Fibroblast of the conjunctiva (primary cell): ENCODE results near the gene BOD1.

ENCODE experiments used
- DNase-seq: peaks from one replicate; pipeline ENCODE4 v3.0.0-alpha.2; 2010; ENCODE audit warnings: low read depth

The BOD1 gene

DNA sequence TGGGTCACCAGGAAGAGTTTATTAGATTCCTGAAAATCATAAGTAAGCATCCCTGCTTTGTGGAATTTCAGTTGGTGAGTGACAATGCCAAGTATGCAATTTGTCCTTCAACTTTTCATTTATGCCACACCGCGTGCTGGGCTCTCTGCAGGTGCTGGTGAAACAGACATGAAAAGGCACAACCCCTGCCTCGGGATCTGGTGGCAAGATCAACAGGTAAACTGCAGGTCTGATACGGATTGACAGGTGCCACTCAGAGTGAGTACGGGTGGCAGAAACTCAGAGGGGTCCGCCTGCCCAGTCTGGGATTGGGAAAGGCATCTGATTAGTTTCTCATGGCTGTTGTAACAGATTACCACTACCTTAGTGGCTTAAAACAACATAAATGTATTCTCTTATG is 40.5 kb downstream of the BOD1 start:
- DNase-seq, result no peak

DNA sequence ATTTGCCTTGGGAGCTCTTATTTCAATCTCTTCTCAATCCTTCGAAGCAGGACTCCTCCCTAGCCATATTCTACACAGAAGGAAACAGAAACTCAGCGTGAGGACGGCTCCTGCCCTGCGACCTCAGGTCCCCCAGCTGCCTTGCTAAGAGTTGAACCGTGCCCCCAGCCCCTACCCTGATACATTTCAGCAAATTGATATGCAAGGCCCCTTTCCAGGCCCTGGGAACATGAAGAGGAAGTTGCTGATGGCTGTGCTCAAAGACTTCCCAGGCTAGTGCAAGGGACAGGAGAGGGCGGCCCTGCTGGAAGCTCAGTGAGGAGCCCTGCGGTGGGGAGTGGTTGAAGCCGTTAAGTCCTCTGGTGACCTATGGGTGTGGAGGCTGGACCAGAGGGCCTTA is 41.5 kb downstream of the BOD1 start:
- DNase-seq, result no peak

DNA sequence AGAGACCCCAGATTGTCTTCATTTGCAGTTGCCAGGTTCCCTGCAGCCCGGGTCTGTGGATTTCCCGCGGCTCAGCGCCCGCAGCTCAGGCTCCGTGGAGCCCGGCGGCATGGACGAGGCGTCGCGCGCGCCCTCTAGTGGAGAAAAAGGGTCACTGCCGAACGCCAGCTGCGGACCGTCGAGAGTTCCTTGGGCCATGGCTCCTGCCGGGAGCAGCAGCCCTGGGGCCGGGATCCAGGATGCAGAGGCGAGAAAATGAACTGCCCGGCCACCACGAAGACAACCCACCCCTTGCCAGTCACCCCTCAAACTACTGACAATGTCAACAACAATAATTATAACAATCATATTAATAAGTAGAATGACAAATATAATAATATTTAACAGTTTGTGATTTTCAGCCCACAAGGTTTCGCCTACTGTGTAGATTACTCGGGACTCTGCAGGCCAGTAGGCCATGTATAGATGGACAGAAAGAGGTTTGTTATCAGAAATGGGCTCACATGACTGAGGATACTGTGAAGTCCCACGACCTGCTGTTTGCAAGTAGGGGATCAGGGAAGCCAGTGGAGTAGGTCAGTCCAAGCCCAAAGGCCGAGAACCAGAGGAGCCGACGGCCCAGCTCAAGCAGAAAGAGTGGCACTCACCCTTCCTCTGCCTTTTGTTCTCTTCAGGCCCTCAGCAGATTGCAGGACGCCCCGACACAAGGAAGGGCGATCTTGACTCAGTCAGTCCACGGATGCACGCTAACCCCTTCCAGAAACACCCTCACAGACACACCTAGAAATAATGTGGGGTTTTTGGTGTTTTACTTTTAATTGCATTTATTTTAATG is 43.1 kb downstream of the BOD1 start:
- DNase-seq, result peak; percentile 32

DNA sequence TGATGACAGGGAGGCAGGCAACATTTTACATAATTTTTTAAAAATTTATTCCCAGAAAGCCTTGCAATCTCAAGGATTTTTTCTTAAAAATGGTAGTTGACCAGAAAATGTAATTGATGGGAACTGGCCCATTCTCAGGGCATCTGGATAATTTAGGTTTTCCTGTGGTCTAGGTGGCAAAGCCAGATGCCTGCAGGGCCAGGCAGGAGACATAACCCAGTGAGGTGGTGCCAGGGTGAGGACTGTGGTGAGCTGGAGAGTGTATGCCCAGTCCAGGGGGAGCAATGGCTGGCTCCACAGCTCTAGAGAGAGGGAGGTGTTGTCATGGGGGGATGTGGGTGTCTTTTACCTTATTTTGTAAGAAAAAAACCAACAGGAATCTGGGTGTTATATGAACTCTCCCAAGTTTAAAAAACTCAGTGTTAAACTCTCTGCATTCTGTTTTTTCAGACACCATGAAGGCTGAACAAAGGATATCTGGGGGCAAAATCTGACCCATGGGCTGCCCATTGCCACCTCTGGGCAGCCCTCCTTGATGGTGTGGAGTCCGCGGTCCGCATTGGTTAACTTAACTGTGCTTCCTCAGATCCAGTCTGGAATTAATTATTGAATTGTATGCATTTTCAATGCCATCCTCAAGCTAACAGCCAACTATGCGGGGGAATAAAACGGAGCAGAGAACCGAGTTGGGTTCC is 43.9 kb downstream of the BOD1 start:
- DNase-seq, result no peak

DNA sequence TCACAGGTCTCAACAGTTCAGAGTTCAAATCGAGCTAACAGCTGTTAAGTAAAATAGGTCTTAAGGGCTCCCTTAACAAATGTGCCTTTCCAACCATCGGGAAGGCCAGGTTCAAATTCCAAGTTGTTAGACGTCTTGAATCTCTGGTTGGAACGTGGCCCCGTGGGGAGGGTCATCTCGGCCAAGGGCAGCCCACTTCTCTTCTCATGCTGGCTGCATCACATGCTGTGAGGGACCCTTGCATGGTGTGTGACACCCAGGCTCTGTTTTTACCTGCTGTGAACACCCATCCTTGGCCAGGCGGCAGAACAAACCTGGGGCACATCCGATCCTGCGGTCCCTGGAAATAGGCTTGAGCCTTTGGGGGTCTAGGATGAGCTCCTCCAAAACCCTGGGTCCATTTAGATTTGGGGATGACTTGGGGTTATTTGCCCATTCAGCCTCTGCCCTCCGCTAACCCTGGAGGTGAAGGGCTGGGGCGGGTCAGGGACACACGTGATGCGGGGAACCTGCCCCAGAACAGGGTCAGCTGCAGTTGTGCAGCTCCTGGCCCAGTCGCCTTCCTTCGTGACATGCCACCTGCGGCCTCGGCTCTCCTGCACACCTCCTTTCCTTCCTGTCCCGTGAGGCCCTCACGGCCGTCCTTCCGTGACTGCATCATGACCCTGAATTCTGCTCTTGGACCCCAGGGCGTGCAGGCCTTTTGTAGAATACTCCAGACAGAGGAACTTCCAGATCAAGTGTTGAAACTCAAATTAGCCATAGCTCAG is 45.9 kb downstream of the BOD1 start:
- no peak for DNase-seq

DNA sequence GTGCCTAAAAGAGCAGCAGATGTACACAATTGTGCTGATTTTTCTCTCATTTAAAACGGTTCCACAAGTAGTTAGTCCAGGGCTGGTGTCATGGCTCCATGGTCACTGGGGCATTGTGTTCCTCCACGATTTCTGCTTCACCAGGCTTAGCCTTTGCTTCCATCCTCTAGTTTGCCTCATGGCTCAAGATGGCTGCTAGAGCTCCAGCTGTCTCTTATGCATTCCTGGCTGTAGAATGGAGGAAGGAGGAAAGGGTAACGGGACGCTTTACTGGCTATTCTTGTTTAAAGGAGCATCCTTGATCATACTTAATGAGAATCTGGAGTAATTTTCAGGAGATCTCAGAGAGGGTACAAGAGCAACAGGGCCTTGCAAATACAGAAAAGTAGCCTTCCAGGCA is 47.7 kb downstream of the BOD1 start:
- no peak for DNase-seq

DNA sequence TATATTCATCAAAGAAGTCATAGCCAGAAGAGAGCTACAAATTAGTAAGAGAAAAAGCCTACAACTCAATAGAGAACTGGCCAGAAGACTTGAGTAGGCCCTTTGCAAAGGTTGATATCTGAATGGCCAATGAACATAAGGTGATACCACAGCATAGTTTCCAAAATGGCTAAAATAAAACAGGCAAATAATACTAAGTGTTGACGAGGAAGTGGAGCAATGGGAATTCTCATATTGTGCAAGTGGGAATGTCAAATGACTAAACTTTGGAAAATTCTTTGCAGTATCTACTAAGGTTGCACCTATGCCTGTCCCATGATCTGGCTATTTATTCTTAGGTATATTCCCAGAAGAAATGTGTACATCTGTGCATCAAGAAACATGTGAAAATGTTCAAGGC is 48.3 kb downstream of the BOD1 start:
- no peak for DNase-seq

DNA sequence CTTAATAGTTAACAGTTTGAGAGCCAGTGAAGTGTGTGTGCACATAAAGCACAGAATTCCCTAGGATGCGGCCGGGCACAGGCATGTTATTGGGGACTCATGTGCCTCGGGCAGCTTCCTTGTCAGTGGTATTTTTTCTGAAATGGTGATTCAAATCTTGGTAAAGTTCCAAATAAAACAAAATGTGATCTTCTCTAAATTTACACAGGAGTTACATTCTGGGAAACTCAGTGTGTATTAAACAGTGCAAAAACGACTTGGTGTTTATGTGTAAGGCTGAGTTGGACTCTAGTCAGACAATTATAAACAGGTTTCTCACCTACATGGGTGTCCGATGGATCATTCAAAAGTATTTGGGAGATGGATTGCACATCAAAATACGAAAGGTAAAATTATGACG is 48.9 kb downstream of the BOD1 start:
- DNase-seq, result no peak

DNA sequence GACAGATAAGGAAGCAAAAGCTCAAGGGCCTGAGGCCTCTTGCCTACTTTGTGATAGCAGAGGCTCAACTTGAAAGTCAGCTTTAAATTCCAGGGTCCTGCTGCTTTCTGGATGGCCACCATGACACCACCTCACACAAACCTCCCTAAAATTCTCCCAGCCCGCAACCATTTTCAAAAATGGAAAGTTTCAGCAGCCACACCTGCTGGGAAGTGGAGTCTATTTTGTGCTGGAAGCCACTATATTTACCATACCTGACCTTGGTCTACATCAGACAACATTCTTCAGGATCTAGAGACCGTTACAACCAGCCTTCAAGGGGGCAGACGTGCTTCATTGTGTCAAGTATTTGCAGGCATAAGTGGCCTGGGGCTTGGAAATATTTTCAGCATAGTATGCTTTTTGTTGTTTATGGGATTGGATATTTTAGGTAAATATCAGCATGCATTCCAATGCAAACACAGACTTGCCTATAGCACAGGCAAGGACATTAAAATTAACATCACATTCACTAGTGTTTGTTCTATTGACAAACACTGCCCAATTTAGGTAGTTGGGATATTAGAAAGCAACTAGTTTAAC is 50.9 kb downstream of the BOD1 start:
- no peak for DNase-seq

DNA sequence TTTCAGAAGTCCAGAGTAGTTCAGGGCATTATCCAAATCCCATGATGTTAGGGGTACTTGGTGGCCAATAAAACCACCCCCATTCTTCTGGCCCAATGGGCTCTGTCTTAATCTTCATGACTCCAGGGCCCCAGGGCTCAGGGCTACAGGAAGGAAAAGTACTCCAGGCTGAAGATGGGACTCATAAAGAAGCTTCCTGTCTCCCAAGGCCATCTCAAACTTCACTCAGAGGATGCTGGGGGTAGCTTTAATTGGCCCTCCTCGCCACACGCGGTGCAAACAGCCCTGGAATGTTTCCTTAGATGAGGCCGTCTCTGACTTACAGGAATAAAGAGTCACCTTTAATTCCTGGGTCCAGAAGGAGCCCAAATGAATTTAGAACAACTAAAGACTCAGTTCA is 52.3 kb downstream of the BOD1 start:
- DNase-seq, result no peak

DNA sequence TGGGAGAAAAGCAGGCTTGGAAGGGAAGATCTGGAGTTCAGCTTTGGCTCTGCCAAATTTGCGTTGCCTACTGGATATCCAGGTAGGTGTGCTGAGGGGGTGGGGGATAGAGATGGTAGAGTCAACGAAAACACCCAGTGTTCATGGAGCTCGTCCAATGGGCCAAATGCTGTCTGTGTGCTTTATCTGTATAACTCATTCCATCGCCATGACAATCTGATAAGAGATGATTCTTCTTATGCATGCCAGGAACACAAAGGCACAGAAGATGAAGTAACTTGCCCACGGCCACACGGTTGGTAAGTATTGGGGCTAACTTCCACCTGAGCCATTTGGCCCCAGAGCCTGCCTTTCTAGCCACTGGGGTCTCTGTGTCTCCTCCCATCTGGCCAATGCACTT is 53.2 kb downstream of the BOD1 start:
- DNase-seq, result no peak

DNA sequence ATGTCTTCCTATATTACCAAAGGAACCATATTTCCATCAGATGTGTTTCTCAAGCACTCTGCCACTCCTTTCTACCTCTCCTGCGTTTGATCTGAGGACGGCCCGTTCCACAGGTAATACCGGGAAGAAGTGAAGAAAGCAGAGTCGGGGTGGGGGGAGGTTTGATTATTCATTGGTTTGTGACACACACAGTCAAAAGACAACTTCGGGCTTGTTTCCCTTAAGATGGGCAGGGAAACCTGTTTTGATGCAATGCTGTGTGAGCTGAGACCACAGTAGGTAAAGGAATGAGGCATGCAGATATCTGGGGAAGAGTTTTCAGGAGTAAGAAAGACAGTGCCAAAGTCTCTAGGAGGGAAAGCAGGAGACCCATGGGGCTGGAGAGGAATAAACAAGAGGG is 54.0 kb downstream of the BOD1 start:
- DNase-seq, result no peak
